ENCODE measurements around the gene PHC2.

The PHC2 gene

DNA sequence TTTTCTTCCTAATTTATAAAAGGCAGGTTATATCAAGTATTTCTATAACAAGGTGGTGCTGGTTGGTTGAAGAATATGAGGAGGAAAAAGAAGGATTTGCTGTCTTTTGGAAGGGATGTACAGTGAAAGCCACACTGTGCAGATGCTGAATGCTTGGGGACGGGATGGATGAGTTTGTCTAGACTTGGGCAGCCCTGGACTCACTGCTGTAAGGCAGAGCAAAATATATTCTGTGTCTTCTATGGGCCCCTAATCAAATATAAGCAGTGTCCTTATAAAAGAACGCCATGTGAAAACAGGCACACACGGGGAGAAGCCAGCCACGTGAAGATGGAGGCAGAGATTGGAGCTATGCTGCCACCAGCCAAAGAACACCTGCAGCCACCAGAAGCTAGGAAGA, 47.4 kb downstream of the PHC2 start:
- no peaks in the 10 kb centered on the region for H3K9me2 ChIP-seq (ENCODE audit: low read depth, low read length)
- no peaks in the 10 kb centered on the region for H3K4me1 ChIP-seq (ENCODE audit: insufficient read depth, low read length, severe bottlenecking)
- no peak overlapping the region for H3K4me2 ChIP-seq (ENCODE audit: low read length)
- no peak overlapping the region for H3K9ac ChIP-seq (ENCODE audit: low read length)
- H3K9me3 ChIP-seq (ENCODE audit: low read length), result no peaks in the 10 kb centered on the region
- TF ChIP-seq CTCF (IDR thresholded peaks at IDR 0.05; ENCODE audit: low read length), result no peak
- no peak for TF ChIP-seq EZH2 (IDR thresholded peaks at IDR 0.05; ENCODE audit: borderline replicate concordance, low read length)
- H4K20me1 ChIP-seq (ENCODE audit: insufficient read depth, low read length), result no peaks in the 10 kb centered on the region
- 0 out of 2 replicates have a peak, but pooled peaks cover 4% of the 10 kb centered on the region for H3K27me3 ChIP-seq (ENCODE audit: insufficient read depth, low read length)
- H3F3A ChIP-seq (ENCODE audit: insufficient read depth, low read length), result no peaks in the 10 kb centered on the region
- no peaks in the 10 kb centered on the region for H3K79me2 ChIP-seq (ENCODE audit: insufficient read depth, low read length)
- no peak overlapping the region for H2AFZ ChIP-seq (ENCODE audit: low read length)
- no peak overlapping the region for H3K27ac ChIP-seq (ENCODE audit: low read depth, low read length, poor library complexity, severe bottlenecking)
- H3K36me3 ChIP-seq (ENCODE audit: insufficient read depth, low read length), result no peaks in the 10 kb centered on the region
- no peak overlapping the region for H3K4me3 ChIP-seq (ENCODE audit: low read depth, low read length, poor library complexity, severe bottlenecking)

GRCh38 chr1:33382661-33383415, 48.1 kb downstream of the PHC2 start:
- H3K4me2 ChIP-seq (ENCODE audit: low read length), result no peak overlapping the region
- no peaks in the 10 kb centered on the region for H3K79me2 ChIP-seq (ENCODE audit: insufficient read depth, low read length)
- no peaks in the 10 kb centered on the region for H4K20me1 ChIP-seq (ENCODE audit: insufficient read depth, low read length)
- H3K4me3 ChIP-seq (ENCODE audit: low read depth, low read length, poor library complexity, severe bottlenecking), result no peak overlapping the region
- no peaks in the 10 kb centered on the region for H3K9me2 ChIP-seq (ENCODE audit: low read depth, low read length)
- H3K9me3 ChIP-seq (ENCODE audit: low read length), result no peaks in the 10 kb centered on the region
- H3K4me1 ChIP-seq (ENCODE audit: insufficient read depth, low read length, severe bottlenecking), result no peaks in the 10 kb centered on the region
- no peak for TF ChIP-seq CTCF (IDR thresholded peaks at IDR 0.05; ENCODE audit: low read length)
- no peak for TF ChIP-seq EZH2 (IDR thresholded peaks at IDR 0.05; ENCODE audit: borderline replicate concordance, low read length)
- H2AFZ ChIP-seq (ENCODE audit: low read length), result no peak overlapping the region
- H3K36me3 ChIP-seq (ENCODE audit: insufficient read depth, low read length), result no peaks in the 10 kb centered on the region
- H3F3A ChIP-seq (ENCODE audit: insufficient read depth, low read length), result no peaks in the 10 kb centered on the region
- no peak overlapping the region for H3K27ac ChIP-seq (ENCODE audit: low read depth, low read length, poor library complexity, severe bottlenecking)
- H3K27me3 ChIP-seq (ENCODE audit: insufficient read depth, low read length), result 0 out of 2 replicates have a peak, but pooled peaks cover 4% of the 10 kb centered on the region
- H3K9ac ChIP-seq (ENCODE audit: low read length), result no peak overlapping the region

DNA sequence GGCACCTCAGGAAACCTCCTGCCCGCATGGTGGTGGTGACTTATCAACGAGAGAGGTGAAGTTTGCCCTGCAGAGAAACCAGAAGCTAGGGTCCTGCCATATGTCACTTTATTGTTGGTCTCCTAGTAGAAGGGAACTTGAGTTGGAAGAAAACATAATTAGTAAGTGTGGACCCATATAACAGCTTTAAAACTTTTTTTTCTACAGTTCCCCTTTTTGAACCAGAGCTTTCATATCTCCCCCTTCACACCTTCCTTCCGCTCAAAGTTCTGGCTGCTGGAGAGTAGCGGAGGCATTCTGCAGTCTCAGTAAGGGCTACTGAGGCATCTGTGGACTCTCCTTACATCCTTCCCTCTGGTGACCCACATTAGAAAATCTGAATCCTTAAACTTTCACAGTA, 48.9 kb downstream of the PHC2 start:
- no peak overlapping the region for H2AFZ ChIP-seq (ENCODE audit: low read length)
- no peak overlapping the region for H3K4me2 ChIP-seq (ENCODE audit: low read length)
- H3K36me3 ChIP-seq (ENCODE audit: insufficient read depth, low read length), result no peaks in the 10 kb centered on the region
- 0 out of 2 replicates have a peak, but pooled peaks cover 4% of the 10 kb centered on the region for H3K27me3 ChIP-seq (ENCODE audit: insufficient read depth, low read length)
- no peak overlapping the region for H3K4me3 ChIP-seq (ENCODE audit: low read depth, low read length, poor library complexity, severe bottlenecking)
- H3K4me1 ChIP-seq (ENCODE audit: insufficient read depth, low read length, severe bottlenecking), result no peaks in the 10 kb centered on the region
- H3K9me3 ChIP-seq (ENCODE audit: low read length), result no peaks in the 10 kb centered on the region
- H3K79me2 ChIP-seq (ENCODE audit: insufficient read depth, low read length), result no peaks in the 10 kb centered on the region
- TF ChIP-seq EZH2 (IDR thresholded peaks at IDR 0.05; ENCODE audit: borderline replicate concordance, low read length) (no peak), CTCF (IDR thresholded peaks at IDR 0.05; ENCODE audit: low read length) (no peak)
- H3K27ac ChIP-seq (ENCODE audit: low read depth, low read length, poor library complexity, severe bottlenecking), result no peak overlapping the region
- no peaks in the 10 kb centered on the region for H3F3A ChIP-seq (ENCODE audit: insufficient read depth, low read length)
- no peaks in the 10 kb centered on the region for H3K9me2 ChIP-seq (ENCODE audit: low read depth, low read length)
- H3K9ac ChIP-seq (ENCODE audit: low read length), result no peak overlapping the region
- H4K20me1 ChIP-seq (ENCODE audit: insufficient read depth, low read length), result no peaks in the 10 kb centered on the region
